Measurements from ENCODE around the gene C22orf23.

The C22orf23 gene

GRCh38 chr22:37924386-37925065 is 28.9 kb downstream of the C22orf23 start:
- DNase-seq: no peak

GRCh38 chr22:37923927-37924326 is 29.5 kb downstream of the C22orf23 start:
- DNase-seq: no peak

GRCh38 chr22:37922191-37922590 is 31.2 kb downstream of the C22orf23 start:
- DNase-seq: no peak

- no peak for DNase-seq
Measured at GRCh38 chr22:37920126-37920525, 33.3 kb downstream of the C22orf23 start.

- no peak for DNase-seq
Measured at GRCh38 chr22:37918580-37919270, 34.7 kb downstream of the C22orf23 start.

- no peak for DNase-seq
Measured at GRCh38 chr22:37917874-37918548, 35.4 kb downstream of the C22orf23 start.

- no peak for DNase-seq
Measured at GRCh38 chr22:37916311-37916710, 37.1 kb downstream of the C22orf23 start.

- no peak for DNase-seq
Measured at GRCh38 chr22:37913233-37913721, 40.1 kb downstream of the C22orf23 start.

GRCh38 chr22:37912171-37912570 is 41.2 kb downstream of the C22orf23 start:
- no peak for DNase-seq

- no peak for DNase-seq
Measured at GRCh38 chr22:37911697-37912096, 41.7 kb downstream of the C22orf23 start.

GRCh38 chr22:37910890-37911672 is 42.3 kb downstream of the C22orf23 start:
- DNase-seq: no peak

GRCh38 chr22:37909766-37910165 is 43.6 kb downstream of the C22orf23 start:
- DNase-seq: peak; percentile 81

GRCh38 chr22:37907036-37907954 is 46.1 kb downstream of the C22orf23 start:
- no peak for DNase-seq

- DNase-seq: no peak
Measured at GRCh38 chr22:37906364-37907008, 46.9 kb downstream of the C22orf23 start.

GRCh38 chr22:37905534-37906363 is 47.7 kb downstream of the C22orf23 start, which contains the start of gene MICALL1:
Gene MICALL1 (plus strand): TSS chr22:37906297. CDS start chr22:37906423, 126 bp downstream.
- peak; percentile 84 for DNase-seq

- DNase-seq: peak; percentile 99
Measured at GRCh38 chr22:37904572-37905533, 48.5 kb downstream of the C22orf23 start.

- DNase-seq: no peak
Measured at GRCh38 chr22:37898441-37899181, 54.8 kb downstream of the C22orf23 start.

GRCh38 chr22:37897807-37898206 is 55.6 kb downstream of the C22orf23 start:
- no peak for DNase-seq
